Neuronal stem cell (in vitro differentiated cells): Measurements from ENCODE around the gene IRF5.

Experiments used
- DNase-seq: peaks from one replicate; pipeline ENCODE4 v3.0.0-alpha.2; 2013; ENCODE audit warnings: low spot score
- H2AFZ ChIP-seq: one replicate; pipeline ENCODE4 v1.6.1; 2013; ENCODE audit warnings: mild to moderate bottlenecking, low read length, inconsistent platforms
- H2AK5ac ChIP-seq: 2 replicates; pipeline ENCODE4 v1.6.1; 2013; ENCODE audit warnings: low read depth, mild to moderate bottlenecking, inconsistent platforms, low read length, moderate library complexity, mixed read lengths
- H2BK120ac ChIP-seq: 2 replicates; pipeline ENCODE4 v1.6.1; 2013; ENCODE audit warnings: low read depth, mild to moderate bottlenecking, inconsistent platforms, low read length, moderate library complexity, mixed read lengths
- H2BK12ac ChIP-seq: one replicate; pipeline ENCODE4 v1.6.1; 2013; ENCODE audit warnings: low read length, inconsistent platforms
- H2BK15ac ChIP-seq: 2 replicates; pipeline ENCODE4 v1.6.1; 2013; ENCODE audit warnings: mild to moderate bottlenecking, low read length, inconsistent platforms, mixed read lengths
- H2BK5ac ChIP-seq: one replicate; pipeline ENCODE4 v1.6.1; 2013; ENCODE audit warnings: inconsistent platforms, mild to moderate bottlenecking, low read length, moderate library complexity
- H3K14ac ChIP-seq: one replicate; pipeline ENCODE4 v1.6.1; 2013; ENCODE audit warnings: low read length, inconsistent platforms
- H3K18ac ChIP-seq: 2 replicates; pipeline ENCODE4 v1.6.1; 2013; ENCODE audit warnings: low read length, inconsistent platforms
- H3K23ac ChIP-seq: 2 replicates; pipeline ENCODE4 v1.6.1; 2013; ENCODE audit warnings: low read depth, mild to moderate bottlenecking, mixed read lengths, low read length, inconsistent platforms; ENCODE audit not compliant: poor library complexity
- H3K27ac ChIP-seq: replicated peaks from 3 replicates; pipeline ENCODE4 v1.5.1; 2013; ENCODE audit warnings: low read length, inconsistent platforms
- H3K27me3 ChIP-seq, 3 experiments: 2 replicates each; pipeline ENCODE4 v1.6.1; 2013; ENCODE audit warnings: low read length in 3 of 3, mild to moderate bottlenecking in 2 of 3, inconsistent platforms in 1 of 3, low read depth in 1 of 3, mixed read lengths in 1 of 3, moderate library complexity in 1 of 3; ENCODE audit not compliant: control insufficient read depth in 3 of 3, insufficient read depth in 3 of 3
- H3K36me3 ChIP-seq, 2 donors: replicated peaks in 1 of 2; 2 replicates each; pipeline ENCODE4 v1.6.1; 2013; ENCODE audit warnings: low read length in 2 of 2; ENCODE audit not compliant: control insufficient read depth in 2 of 2, insufficient read depth in 2 of 2
- H3K4ac ChIP-seq: 2 replicates; pipeline ENCODE4 v1.6.1; 2013; ENCODE audit warnings: inconsistent platforms, mild to moderate bottlenecking, low read length, moderate library complexity
- H3K4me1 ChIP-seq, 2 donors: 1 replicate in 1 of 2; 2 replicates in 1 of 2; pipeline ENCODE4 v1.6.1; 2013; ENCODE audit warnings: low read length in 2 of 2, low read depth in 1 of 2; ENCODE audit not compliant: control insufficient read depth in 2 of 2, insufficient read depth in 1 of 2
- H3K4me2 ChIP-seq: one replicate; pipeline ENCODE4 v1.6.1; 2013; ENCODE audit warnings: mild to moderate bottlenecking, low read length, inconsistent platforms; ENCODE audit not compliant: insufficient read depth, poor library complexity, severe bottlenecking
- H3K4me3 ChIP-seq, 2 donors: 2 replicates each; pipeline ENCODE4 v1.5.1; 2013; ENCODE audit warnings: low read length in 2 of 2, mild to moderate bottlenecking in 2 of 2, inconsistent platforms in 1 of 2, moderate library complexity in 1 of 2
- H3K79me1 ChIP-seq: one replicate; pipeline ENCODE4 v1.6.1; 2013; ENCODE audit warnings: low read depth, mild to moderate bottlenecking, inconsistent platforms, low read length, moderate library complexity
- H3K9ac ChIP-seq: one replicate; pipeline ENCODE4 v1.6.1; 2013; ENCODE audit warnings: mild to moderate bottlenecking, low read depth, low read length, inconsistent platforms; ENCODE audit not compliant: poor library complexity
- H3K9me3 ChIP-seq, 2 donors: replicated peaks in 1 of 2; 2 replicates each; pipeline versions ENCODE3 to v1.6.1; 2013; ENCODE audit warnings: low read length in 2 of 2, mild to moderate bottlenecking in 2 of 2, inconsistent platforms in 1 of 2, low read depth in 1 of 2, mixed read lengths in 1 of 2, moderate library complexity in 1 of 2; ENCODE audit not compliant: control insufficient read depth in 2 of 2, insufficient read depth in 1 of 2
- H4K8ac ChIP-seq: one replicate; pipeline ENCODE4 v1.6.1; 2013; ENCODE audit warnings: low read depth, mild to moderate bottlenecking, inconsistent platforms, low read length, moderate library complexity
- H4K91ac ChIP-seq: one replicate; pipeline ENCODE4 v1.6.1; 2013; ENCODE audit warnings: low read length, low read depth, mild to moderate bottlenecking, inconsistent platforms; ENCODE audit not compliant: poor library complexity
- WGBS, 2 donors: extraction: QIAGEN DNeasy Blood & Tissue Kit; methylation state at CpG; one replicate each; pipeline ENCODE4 v1.1.7; 2013; ENCODE audit warnings: missing lambda C conversion rate in 2 of 2, mixed read lengths in 1 of 2; ENCODE audit not compliant: insufficient read length in 2 of 2, insufficient replicate concordance in 1 of 2; ENCODE audit errors: extremely low coverage in 2 of 2; 5-methylcytosine and 5-hydroxymethylcytosine counted together

Gene IRF5

DNA sequence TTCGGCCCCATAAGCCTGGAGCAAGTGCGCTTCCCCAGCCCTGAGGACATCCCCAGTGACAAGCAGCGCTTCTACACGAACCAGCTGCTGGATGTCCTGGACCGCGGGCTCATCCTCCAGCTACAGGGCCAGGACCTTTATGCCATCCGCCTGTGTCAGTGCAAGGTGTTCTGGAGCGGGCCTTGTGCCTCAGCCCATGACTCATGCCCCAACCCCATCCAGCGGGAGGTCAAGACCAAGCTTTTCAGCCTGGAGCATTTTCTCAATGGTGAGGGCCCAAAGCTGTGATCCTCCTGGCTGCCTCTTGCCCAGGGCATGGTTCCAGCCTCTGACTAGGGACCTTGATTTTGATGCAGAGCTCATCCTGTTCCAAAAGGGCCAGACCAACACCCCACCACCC, 10.1 kb downstream of the IRF5 start:
- peak overlapping the region; percentile 50 for H2BK5ac ChIP-seq
- H3K4me1 ChIP-seq: no peaks in the 10 kb centered on the region
- no peak overlapping the region for H4K8ac ChIP-seq
- no peak overlapping the region for H2BK15ac ChIP-seq
- no peak overlapping the region for H2AK5ac ChIP-seq
- no peak overlapping the region for H2BK12ac ChIP-seq
- H3K27me3 ChIP-seq: peaks cover 0 to 5% (median 0%) of the 10 kb centered on the region in 3 experiments
- no peak overlapping the region for H3K27ac ChIP-seq
- H3K23ac ChIP-seq: peak overlapping the region; percentile 21
- no peak for DNase-seq
- H3K4ac ChIP-seq: no peak overlapping the region
- H3K79me1 ChIP-seq: no peaks in the 10 kb centered on the region
- peaks cover 0 to 3% of the 10 kb centered on the region in 2 donors for H3K9me3 ChIP-seq
- no peak overlapping the region for H2AFZ ChIP-seq
- H2BK120ac ChIP-seq: no peak overlapping the region
- H4K91ac ChIP-seq: no peak overlapping the region
- no peak overlapping the region for H3K4me3 ChIP-seq
- peak overlapping the region; percentile 90 for H3K14ac ChIP-seq
- WGBS, 2 donors: no CpG with 5 or more reads among the region's 9 CpGs
- no peak overlapping the region for H3K18ac ChIP-seq
- no peak overlapping the region for H3K4me2 ChIP-seq
- no peak overlapping the region for H3K9ac ChIP-seq
- H3K36me3 ChIP-seq: peaks cover 6 to 15% of the 10 kb centered on the region in 2 donors

DNA sequence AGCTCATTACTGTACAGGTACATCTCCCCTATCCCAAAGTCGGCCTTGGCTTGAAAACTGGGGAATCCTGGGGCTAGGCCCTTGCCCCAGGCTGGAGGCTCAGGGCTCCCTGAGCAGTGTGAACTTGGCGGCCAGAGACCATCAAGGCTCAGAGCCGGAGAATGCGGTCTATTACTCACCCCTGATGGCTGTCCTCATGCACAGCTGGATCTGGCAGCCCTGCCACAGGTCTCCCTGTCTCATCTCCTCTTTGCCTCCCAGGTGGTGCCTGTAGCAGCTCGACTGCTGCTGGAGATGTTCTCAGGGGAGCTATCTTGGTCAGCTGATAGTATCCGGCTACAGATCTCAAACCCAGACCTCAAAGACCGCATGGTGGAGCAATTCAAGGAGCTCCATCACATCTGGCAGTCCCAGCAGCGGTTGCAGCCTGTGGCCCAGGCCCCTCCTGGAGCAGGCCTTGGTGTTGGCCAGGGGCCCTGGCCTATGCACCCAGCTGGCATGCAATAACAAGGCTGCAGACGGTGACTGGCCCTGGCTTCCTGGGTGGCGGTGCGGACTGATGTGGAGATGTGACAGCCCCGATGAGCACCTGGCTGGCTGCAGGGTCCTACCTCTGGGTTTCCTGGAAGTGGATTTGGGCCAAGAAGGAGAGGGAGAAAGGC, 10.7 kb downstream of the IRF5 start:
- Histone ChIP-seq H3K27ac (no peak overlapping the region), H3K4me2 (no peak overlapping the region), H2AK5ac (no peak overlapping the region), H2BK15ac (no peak overlapping the region), H3K14ac (no peak overlapping the region), H2BK5ac (no peak overlapping the region), H3K9me3 (peaks cover 0 to 3% of the 10 kb centered on the region in 2 donors), H3K9ac (no peak overlapping the region), H2BK120ac (no peak overlapping the region), H3K4me1 (no peaks in the 10 kb centered on the region), H3K4ac (no peak overlapping the region), H3K36me3 (peaks cover 6 to 21% of the 10 kb centered on the region in 2 donors), H2AFZ (no peak overlapping the region), H3K4me3 (no peak overlapping the region), H3K79me1 (no peaks in the 10 kb centered on the region), H4K91ac (no peak overlapping the region), H3K23ac (peak overlapping the region; percentile 21), H2BK12ac (no peak overlapping the region), H3K27me3 (peaks cover 0 to 5% (median 0%) of the 10 kb centered on the region in 3 experiments), H4K8ac (no peak overlapping the region), H3K18ac (no peak overlapping the region)
- DNase-seq: no peak
- no CpG with 5 or more reads among the region's 12 CpGs for WGBS, 2 donors

- no peak overlapping the region for H3K14ac ChIP-seq
- peaks cover 0 to 5% (median 0%) of the 10 kb centered on the region in 3 experiments for H3K27me3 ChIP-seq
- no peak overlapping the region for H2BK15ac ChIP-seq
- no peak for DNase-seq
- H3K9ac ChIP-seq: no peak overlapping the region
- no peaks in the 10 kb centered on the region for H3K4me1 ChIP-seq
- H4K8ac ChIP-seq: no peak overlapping the region
- H2BK12ac ChIP-seq: no peak overlapping the region
- H2AK5ac ChIP-seq: no peak overlapping the region
- no peak overlapping the region for H3K27ac ChIP-seq
- H2BK5ac ChIP-seq: no peak overlapping the region
- no peak overlapping the region for H2AFZ ChIP-seq
- no peak overlapping the region for H4K91ac ChIP-seq
- no peak overlapping the region for H2BK120ac ChIP-seq
- H3K4me2 ChIP-seq: no peak overlapping the region
- no peak overlapping the region for H3K23ac ChIP-seq
- H3K79me1 ChIP-seq: no peaks in the 10 kb centered on the region
- peaks cover 9 to 28% of the 10 kb centered on the region in 2 donors for H3K36me3 ChIP-seq
- H3K9me3 ChIP-seq: peaks cover 0 to 3% of the 10 kb centered on the region in 2 donors
- WGBS, 2 donors: no CpG with 5 or more reads among the region's 4 CpGs
- no peak overlapping the region for H3K18ac ChIP-seq
- H3K4ac ChIP-seq: no peak overlapping the region
- H3K4me3 ChIP-seq: no peak overlapping the region
Observed at GRCh38 chr7:128948976-128949760, 11.4 kb downstream of the IRF5 start.

GRCh38 chr7:128951296-128951695, 13.6 kb downstream of the IRF5 start:
- no peak for DNase-seq
- H2BK5ac ChIP-seq: no peak overlapping the region
- H3K4ac ChIP-seq: no peak overlapping the region
- H2AFZ ChIP-seq: no peak overlapping the region
- H3K9me3 ChIP-seq: peaks cover 0 to 3% of the 10 kb centered on the region in 2 donors
- no peak overlapping the region for H2BK12ac ChIP-seq
- no peaks in the 10 kb centered on the region for H3K27me3 ChIP-seq
- H3K4me1 ChIP-seq: peaks cover 0 to 1% of the 10 kb centered on the region in 2 donors
- no peak overlapping the region for H3K9ac ChIP-seq
- H3K18ac ChIP-seq: no peak overlapping the region
- H4K91ac ChIP-seq: no peak overlapping the region
- H3K4me2 ChIP-seq: no peak overlapping the region
- H2BK15ac ChIP-seq: no peak overlapping the region
- WGBS, 2 donors: no CpG with 5 or more reads among the region's 5 CpGs
- no peak overlapping the region for H4K8ac ChIP-seq
- H3K27ac ChIP-seq: no peak overlapping the region
- no peak overlapping the region for H3K14ac ChIP-seq
- no peak overlapping the region for H2BK120ac ChIP-seq
- peaks cover 16 to 49% of the 10 kb centered on the region in 2 donors for H3K36me3 ChIP-seq
- no peak overlapping the region for H3K4me3 ChIP-seq
- no peak overlapping the region for H3K23ac ChIP-seq
- no peak overlapping the region for H2AK5ac ChIP-seq
- H3K79me1 ChIP-seq: no peaks in the 10 kb centered on the region
